ENCODE results near the gene PHF12.

DNA sequence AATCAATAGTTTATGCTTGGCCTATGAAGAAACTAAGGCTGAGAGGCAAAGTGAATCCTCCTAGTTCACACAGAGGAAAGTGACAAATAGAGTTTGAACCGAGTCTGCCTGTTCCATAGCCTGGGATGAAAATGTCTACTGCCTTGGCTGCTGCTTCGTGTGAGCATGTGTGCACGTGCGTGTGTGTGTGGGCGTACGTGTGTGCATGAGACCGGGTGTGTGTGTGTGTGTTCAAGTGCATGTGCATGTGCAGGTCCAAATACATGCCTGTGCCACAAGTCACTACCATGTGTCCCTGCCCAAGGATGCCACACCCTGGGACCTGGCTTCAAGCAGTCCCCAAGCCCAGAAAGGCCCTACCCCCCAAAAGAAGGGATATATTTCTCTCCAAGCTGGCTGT lies 40.9 kb upstream of the PHF12 start:
- TF ChIP-seq TCF7L2 (IDR thresholded peaks at IDR 0.05; ENCODE audit: borderline replicate concordance, extremely low read depth, insufficient read depth, insufficient read length) (no peak), JUND (IDR thresholded peaks at IDR 0.05) (no peak), SRF (IDR thresholded peaks at IDR 0.05; ENCODE audit: low read depth) (no peak), POLR2A (IDR thresholded peaks at IDR 0.05; ENCODE audit: borderline replicate concordance, extremely low read depth, insufficient read depth, insufficient read length) (no peak), POLR2AphosphoS5 (IDR thresholded peaks at IDR 0.05; ENCODE audit: low read depth, low read length) (no peak), RAD21 (IDR thresholded peaks at IDR 0.05; ENCODE audit: low read depth) (no peak), EZH2phosphoT487 (IDR thresholded peaks at IDR 0.05; ENCODE audit: borderline replicate concordance) (no peak), ZFX (IDR thresholded peaks at IDR 0.05) (no peak)
- TF ChIP-seq, protein P1, sequence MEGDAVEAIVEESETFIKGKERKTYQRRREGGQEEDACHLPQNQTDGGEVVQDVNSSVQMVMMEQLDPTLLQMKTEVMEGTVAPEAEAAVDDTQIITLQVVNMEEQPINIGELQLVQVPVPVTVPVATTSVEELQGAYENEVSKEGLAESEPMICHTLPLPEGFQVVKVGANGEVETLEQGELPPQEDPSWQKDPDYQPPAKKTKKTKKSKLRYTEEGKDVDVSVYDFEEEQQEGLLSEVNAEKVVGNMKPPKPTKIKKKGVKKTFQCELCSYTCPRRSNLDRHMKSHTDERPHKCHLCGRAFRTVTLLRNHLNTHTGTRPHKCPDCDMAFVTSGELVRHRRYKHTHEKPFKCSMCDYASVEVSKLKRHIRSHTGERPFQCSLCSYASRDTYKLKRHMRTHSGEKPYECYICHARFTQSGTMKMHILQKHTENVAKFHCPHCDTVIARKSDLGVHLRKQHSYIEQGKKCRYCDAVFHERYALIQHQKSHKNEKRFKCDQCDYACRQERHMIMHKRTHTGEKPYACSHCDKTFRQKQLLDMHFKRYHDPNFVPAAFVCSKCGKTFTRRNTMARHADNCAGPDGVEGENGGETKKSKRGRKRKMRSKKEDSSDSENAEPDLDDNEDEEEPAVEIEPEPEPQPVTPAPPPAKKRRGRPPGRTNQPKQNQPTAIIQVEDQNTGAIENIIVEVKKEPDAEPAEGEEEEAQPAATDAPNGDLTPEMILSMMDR (IDR thresholded peaks at IDR 0.05 in 2 of 3, conservative IDR thresholded peaks at IDR 0.05 in 1 of 3; ENCODE audit: borderline replicate concordance in 1 of 3, insufficient read depth in 1 of 3, low read depth in 2 of 3, low read length in 2 of 3), result no peak
- TF ChIP-seq, protein P2, sequence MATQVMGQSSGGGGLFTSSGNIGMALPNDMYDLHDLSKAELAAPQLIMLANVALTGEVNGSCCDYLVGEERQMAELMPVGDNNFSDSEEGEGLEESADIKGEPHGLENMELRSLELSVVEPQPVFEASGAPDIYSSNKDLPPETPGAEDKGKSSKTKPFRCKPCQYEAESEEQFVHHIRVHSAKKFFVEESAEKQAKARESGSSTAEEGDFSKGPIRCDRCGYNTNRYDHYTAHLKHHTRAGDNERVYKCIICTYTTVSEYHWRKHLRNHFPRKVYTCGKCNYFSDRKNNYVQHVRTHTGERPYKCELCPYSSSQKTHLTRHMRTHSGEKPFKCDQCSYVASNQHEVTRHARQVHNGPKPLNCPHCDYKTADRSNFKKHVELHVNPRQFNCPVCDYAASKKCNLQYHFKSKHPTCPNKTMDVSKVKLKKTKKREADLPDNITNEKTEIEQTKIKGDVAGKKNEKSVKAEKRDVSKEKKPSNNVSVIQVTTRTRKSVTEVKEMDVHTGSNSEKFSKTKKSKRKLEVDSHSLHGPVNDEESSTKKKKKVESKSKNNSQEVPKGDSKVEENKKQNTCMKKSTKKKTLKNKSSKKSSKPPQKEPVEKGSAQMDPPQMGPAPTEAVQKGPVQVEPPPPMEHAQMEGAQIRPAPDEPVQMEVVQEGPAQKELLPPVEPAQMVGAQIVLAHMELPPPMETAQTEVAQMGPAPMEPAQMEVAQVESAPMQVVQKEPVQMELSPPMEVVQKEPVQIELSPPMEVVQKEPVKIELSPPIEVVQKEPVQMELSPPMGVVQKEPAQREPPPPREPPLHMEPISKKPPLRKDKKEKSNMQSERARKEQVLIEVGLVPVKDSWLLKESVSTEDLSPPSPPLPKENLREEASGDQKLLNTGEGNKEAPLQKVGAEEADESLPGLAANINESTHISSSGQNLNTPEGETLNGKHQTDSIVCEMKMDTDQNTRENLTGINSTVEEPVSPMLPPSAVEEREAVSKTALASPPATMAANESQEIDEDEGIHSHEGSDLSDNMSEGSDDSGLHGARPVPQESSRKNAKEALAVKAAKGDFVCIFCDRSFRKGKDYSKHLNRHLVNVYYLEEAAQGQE (IDR thresholded peaks at IDR 0.05; ENCODE audit: low read depth), result no peak
